Measurements from ENCODE around the gene TAS1R1. TPM values are rescaled to one million over a fixed set of nuclear protein-coding genes. Genes with fewer than 3 reads are reported as not detected.
A peak's percentile ranks its signal among the peaks of the same experiment; 100 is the strongest.

The TAS1R1 gene
- total and polyA plus RNA-seq, 9 of the 15 experiments (the other 6 are each of a cell fraction or from before 2014, with no cell fraction given) = 0.06 TPM; not detected in 8

DNA sequence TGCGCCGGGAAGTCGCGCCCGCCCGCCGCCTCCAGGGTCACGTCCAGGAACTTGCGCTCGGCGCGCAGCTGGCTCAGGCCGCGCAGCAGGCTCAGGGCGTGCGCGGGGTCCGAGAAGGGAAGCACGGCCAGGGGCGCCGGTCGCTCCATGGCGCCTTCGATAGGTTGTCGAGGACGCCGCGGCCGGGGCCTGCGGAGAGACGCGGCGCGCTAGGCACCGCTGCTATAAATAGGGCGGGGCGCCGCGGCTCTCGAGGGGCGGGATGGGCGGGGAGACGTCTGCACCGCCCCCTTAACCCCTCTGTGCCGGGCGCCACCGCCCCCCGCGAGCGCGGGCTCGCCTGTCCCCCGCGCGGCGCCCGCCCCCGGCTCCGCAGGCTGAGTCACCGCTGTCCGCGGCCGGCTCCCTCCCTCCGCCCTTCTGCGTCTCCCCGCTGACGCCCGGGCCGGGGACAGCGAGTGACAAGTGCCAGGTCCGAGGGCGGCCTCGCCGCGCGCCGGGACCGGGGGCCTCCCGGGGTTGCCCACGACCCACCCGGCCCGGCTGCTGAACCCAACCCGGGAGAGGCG is 47.6 kb downstream of the TAS1R1 start, which contains the start of gene KLHL21:
Gene KLHL21, minus strand, starts transcription at position 201 of the 569 bp plus-strand sequence. Its CDS starts 52 bp downstream, at position 149.
- H3K9me1 ChIP-seq (ENCODE audit: control insufficient read depth, insufficient read depth, low read length) = peaks cover 14% of the 10 kb centered on the region
- ATAC-seq (peak; percentile 84), DNase-seq (ENCODE audit: extremely low read depth in 1 of 4, low spot score in 3 of 4) (peak; percentile 93 to 98 (median 96)), FAIRE-seq (no peak)
- intact Hi-C loops (cut with micrococcal nuclease) = no loop called here
- peaks cover 33% of the 10 kb centered on the region for H4K20me1 ChIP-seq (replicated peaks; ENCODE audit: control insufficient read depth, insufficient read depth, low read length)
- peak within 1 kb of the TSS; percentile 95 to 100 for H3K9ac ChIP-seq (ENCODE audit: insufficient read depth in 1 of 2, low read depth in 2 of 2, low read length in 2 of 2)
- under 1% methylated on average over 36 of the region's 84 CpGs for WGBS (ENCODE audit: insufficient coverage, low coverage, missing lambda C conversion rate)
- POLR2A ChIA-PET = interaction anchor here (0.6 to 10.7 kb wide), 16 partner anchors 8 to 717 kb away, joined by 3 to 221 read pairs (median 4); partner anchors contain the start of genes PHF13, THAP3 and ZBTB48
- peaks cover 29% of the 10 kb centered on the region; the same call in 2 of the 3 replicates for H3K36me3 ChIP-seq (ENCODE audit: control insufficient read depth, insufficient read depth, low read length)
- peak within 1 kb of the TSS; percentile 99 for H3K27ac ChIP-seq (ENCODE audit: extremely low read depth, low read depth, low read length)
- peak within 1 kb of the TSS; percentile 99 for H3K4me2 ChIP-seq (ENCODE audit: insufficient read depth, low read length)
- H3K9me3 ChIP-seq (replicated peaks; ENCODE audit: control insufficient read depth, insufficient read depth, low read depth, low read length) = no peaks in the 10 kb centered on the region
- BruUV-seq (replicated peaks) = no TSS peak
- H3K4me1 ChIP-seq (replicated peaks in 1 of 2; ENCODE audit: control insufficient read depth in 2 of 2, insufficient read depth in 2 of 2, low read length in 2 of 2) = peaks cover 33 to 56% of the 10 kb centered on the region in 2 experiments
- peak within 1 kb of the TSS; percentile 100 for H2AFZ ChIP-seq (ENCODE audit: low read depth, low read length)
- CTCF ChIA-PET (ENCODE audit: low intra/inter-chr PET ratio) = no interaction called here
- in situ Hi-C loops (cut with MboI) = no loop called here
- peaks cover 47% of the 10 kb centered on the region for H3K79me2 ChIP-seq (ENCODE audit: control insufficient read depth, insufficient read depth, low read length)
- H3K4me3 ChIP-seq = peak within 1 kb of the TSS; percentile 89
- H3K27me3 ChIP-seq (ENCODE audit: control insufficient read depth in 2 of 2, insufficient read depth in 2 of 2, low read length in 2 of 2) = no peaks in the 10 kb centered on the region
- TF ChIP-seq, protein P1, sequence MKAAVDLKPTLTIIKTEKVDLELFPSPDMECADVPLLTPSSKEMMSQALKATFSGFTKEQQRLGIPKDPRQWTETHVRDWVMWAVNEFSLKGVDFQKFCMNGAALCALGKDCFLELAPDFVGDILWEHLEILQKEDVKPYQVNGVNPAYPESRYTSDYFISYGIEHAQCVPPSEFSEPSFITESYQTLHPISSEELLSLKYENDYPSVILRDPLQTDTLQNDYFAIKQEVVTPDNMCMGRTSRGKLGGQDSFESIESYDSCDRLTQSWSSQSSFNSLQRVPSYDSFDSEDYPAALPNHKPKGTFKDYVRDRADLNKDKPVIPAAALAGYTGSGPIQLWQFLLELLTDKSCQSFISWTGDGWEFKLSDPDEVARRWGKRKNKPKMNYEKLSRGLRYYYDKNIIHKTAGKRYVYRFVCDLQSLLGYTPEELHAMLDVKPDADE (conservative IDR thresholded peaks at IDR 0.05; ENCODE audit: control insufficient read depth, low read depth, low read length) = peak; percentile 19
- TF ChIP-seq, protein P2, sequence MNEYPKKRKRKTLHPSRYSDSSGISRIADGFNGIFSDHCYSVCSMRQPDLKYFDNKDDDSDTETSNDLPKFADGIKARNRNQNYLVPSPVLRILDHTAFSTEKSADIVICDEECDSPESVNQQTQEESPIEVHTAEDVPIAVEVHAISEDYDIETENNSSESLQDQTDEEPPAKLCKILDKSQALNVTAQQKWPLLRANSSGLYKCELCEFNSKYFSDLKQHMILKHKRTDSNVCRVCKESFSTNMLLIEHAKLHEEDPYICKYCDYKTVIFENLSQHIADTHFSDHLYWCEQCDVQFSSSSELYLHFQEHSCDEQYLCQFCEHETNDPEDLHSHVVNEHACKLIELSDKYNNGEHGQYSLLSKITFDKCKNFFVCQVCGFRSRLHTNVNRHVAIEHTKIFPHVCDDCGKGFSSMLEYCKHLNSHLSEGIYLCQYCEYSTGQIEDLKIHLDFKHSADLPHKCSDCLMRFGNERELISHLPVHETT (CRISPR knock-in tag; conservative IDR thresholded peaks at IDR 0.05 in 1 of 2, IDR thresholded peaks at IDR 0.05 in 1 of 2) = peak; percentile 18 to 86; a peak in 2 of 4 replicates
- TF ChIP-seq HDGF (IDR thresholded peaks at IDR 0.05) = no peak
- no peak for TF ChIP-seq TAF9B (IDR thresholded peaks at IDR 0.05; ENCODE audit: partially characterized antibody)
- TF ChIP-seq GATAD2B (IDR thresholded peaks at IDR 0.05; ENCODE audit: borderline replicate concordance) = peak; percentile 98
- TF ChIP-seq RNF2 (IDR thresholded peaks at IDR 0.05) = peak; percentile 14; the same call in 1 of the 2 replicates
- TF ChIP-seq SP1 (CRISPR knock-in tag; IDR thresholded peaks at IDR 0.05) = 0 out of 2 replicates have a peak, but pooled peaks have one; percentile 29
- TF ChIP-seq, protein P3, sequence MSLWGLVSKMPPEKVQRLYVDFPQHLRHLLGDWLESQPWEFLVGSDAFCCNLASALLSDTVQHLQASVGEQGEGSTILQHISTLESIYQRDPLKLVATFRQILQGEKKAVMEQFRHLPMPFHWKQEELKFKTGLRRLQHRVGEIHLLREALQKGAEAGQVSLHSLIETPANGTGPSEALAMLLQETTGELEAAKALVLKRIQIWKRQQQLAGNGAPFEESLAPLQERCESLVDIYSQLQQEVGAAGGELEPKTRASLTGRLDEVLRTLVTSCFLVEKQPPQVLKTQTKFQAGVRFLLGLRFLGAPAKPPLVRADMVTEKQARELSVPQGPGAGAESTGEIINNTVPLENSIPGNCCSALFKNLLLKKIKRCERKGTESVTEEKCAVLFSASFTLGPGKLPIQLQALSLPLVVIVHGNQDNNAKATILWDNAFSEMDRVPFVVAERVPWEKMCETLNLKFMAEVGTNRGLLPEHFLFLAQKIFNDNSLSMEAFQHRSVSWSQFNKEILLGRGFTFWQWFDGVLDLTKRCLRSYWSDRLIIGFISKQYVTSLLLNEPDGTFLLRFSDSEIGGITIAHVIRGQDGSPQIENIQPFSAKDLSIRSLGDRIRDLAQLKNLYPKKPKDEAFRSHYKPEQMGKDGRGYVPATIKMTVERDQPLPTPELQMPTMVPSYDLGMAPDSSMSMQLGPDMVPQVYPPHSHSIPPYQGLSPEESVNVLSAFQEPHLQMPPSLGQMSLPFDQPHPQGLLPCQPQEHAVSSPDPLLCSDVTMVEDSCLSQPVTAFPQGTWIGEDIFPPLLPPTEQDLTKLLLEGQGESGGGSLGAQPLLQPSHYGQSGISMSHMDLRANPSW (CRISPR knock-in tag; IDR thresholded peaks at IDR 0.05) = peak; percentile 23; the same call in 1 of the 2 replicates
- no peak for TF ChIP-seq HDAC6 (IDR thresholded peaks at IDR 0.05; ENCODE audit: low read depth, low read length)
- TF ChIP-seq FOSL1 (tag; conservative IDR thresholded peaks at IDR 0.05) = peak; percentile 95
- 0 out of 2 replicates have a peak, but pooled peaks have one; percentile 21 for TF ChIP-seq GTF2F1 (IDR thresholded peaks at IDR 0.05; ENCODE audit: low read depth, low read length)
- TF ChIP-seq DNMT1 (IDR thresholded peaks at IDR 0.05) = no peak
- peak; percentile 80; the same call in 1 of the 2 replicates for TF ChIP-seq HSF4 (CRISPR knock-in tag; IDR thresholded peaks at IDR 0.05; ENCODE audit: borderline replicate concordance)
